WTC11 (cell line): ENCODE measurements around the gene GYS1.

Experiments used
- AFF4 ChIP-seq: sonication (generic); formaldehyde crosslinking; IDR thresholded peaks from 2 replicates; pipeline ENCODE4 v1.8.1; 2023; ENCODE audit warnings: mild to moderate bottlenecking, missing genetic modification reagents, borderline replicate concordance
- CTCF ChIP-seq: fragments of 200-600 bp; IDR thresholded peaks from 2 replicates; pipeline ENCODE4 v1.8.0; 2022; ENCODE audit warnings: antibody characterized with exemption
- FOXK1 ChIP-seq: sonication (generic); formaldehyde crosslinking; IDR thresholded peaks from 2 replicates; pipeline ENCODE4 v1.8.0; 2022; ENCODE audit warnings: mild to moderate bottlenecking, moderate library complexity, missing genetic modification reagents
- FOXP1 ChIP-seq: sonication (generic); formaldehyde crosslinking; IDR thresholded peaks from 2 replicates; pipeline ENCODE4 v1.8.0; 2022; ENCODE audit warnings: missing genetic modification reagents, mild to moderate bottlenecking, moderate library complexity, borderline replicate concordance
- GTF2I ChIP-seq: fragments of 250-450 bp; sonication (Bioruptor Pico); conservative IDR thresholded peaks from 2 replicates; pipeline ENCODE4 v1.4.0; 2021; ENCODE audit warnings: mild to moderate bottlenecking
- HMGXB4 ChIP-seq: sonication (generic); formaldehyde crosslinking; IDR thresholded peaks from 2 replicates; pipeline ENCODE4 v1.8.1; 2023; ENCODE audit warnings: mild to moderate bottlenecking, moderate library complexity, missing genetic modification reagents
- KAT7 ChIP-seq: sonication (generic); formaldehyde crosslinking; IDR thresholded peaks from 2 replicates; pipeline ENCODE4 v1.8.1; 2023; ENCODE audit warnings: missing genetic modification reagents, mild to moderate bottlenecking, borderline replicate concordance
- MYBL2 ChIP-seq: sonication (generic); formaldehyde crosslinking; IDR thresholded peaks from 2 replicates; pipeline ENCODE4 v1.8.1; 2023; ENCODE audit warnings: mild to moderate bottlenecking, moderate library complexity, missing genetic modification reagents
- ZNF396 ChIP-seq: fragments of 250-450 bp; sonication (Bioruptor Pico); IDR thresholded peaks from 2 replicates; pipeline ENCODE4 v1.8.0; 2021; ENCODE audit warnings: mild to moderate bottlenecking, moderate library complexity, borderline replicate concordance

DNA sequence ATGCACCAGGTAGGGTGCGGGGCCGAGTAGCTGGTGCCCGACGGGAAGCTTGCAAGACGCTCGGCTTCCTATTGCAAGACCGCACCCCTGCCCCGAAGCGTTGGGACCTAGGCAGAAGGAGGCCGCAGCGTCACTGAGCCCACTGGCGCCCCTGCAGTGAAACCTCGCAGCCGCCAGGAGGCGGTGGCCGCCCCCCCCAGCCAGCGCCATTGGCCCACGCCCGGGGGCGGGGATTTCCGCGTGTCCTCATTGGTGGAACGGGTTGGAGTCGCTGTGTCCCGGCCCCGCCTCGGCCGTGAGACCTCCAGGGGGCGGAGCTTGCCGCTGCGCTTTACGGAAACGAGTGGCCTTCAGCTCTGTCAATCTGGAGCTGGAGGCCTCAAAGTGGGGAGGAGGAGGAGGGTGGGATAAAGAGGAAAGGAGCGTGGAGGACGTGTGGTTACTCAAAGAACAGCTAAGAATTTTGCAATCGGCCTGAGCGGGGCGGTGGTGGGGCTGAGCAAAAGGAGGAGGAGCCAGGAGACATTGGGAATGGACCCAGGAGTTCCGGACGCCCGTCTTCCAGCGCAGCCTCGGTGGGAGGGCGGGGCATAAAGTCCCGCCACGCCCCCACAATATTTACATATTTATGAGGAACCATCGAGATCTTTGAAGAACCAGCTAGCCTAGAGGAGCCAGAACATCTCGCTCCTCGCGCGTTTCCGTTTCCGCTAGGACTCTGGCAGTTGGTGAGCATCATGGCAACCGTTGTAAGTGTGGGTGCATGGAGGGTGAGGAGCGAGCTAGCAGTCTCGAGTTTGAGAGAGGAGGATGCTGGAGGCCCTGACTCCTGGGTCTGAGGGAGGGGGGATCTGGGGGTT is at the start of gene GYS1, which contains the start of gene RUVBL2:
- peak; percentile 85 for TF ChIP-seq CTCF
- no peak for TF ChIP-seq ZNF396 (CRISPR knock-in tag)
- TF ChIP-seq FOXP1 (CRISPR knock-in tag): no peak
- TF ChIP-seq FOXK1 (CRISPR knock-in tag): peak; percentile 36; the same call in 1 of the 2 replicates
- TF ChIP-seq MYBL2 (CRISPR knock-in tag): 0 out of 2 replicates have a peak, but pooled peaks have one; percentile 49
- TF ChIP-seq KAT7 (CRISPR knock-in tag): no peak
- no peak for TF ChIP-seq AFF4 (CRISPR knock-in tag)
- TF ChIP-seq GTF2I: no peak
- TF ChIP-seq HMGXB4 (CRISPR knock-in tag): peak; percentile 66; the same call in 1 of the 2 replicates
